ENCODE data around the gene DTX3. TPM values are rescaled to one million over a fixed set of nuclear protein-coding genes. Genes with fewer than 3 reads are reported as not detected.

Gene DTX3
- total RNA-seq, 2 experiments from 2014 or later, result 15.5 to 16.5 TPM

GRCh38 chr12:57603815-57604453, 690 bp upstream of the DTX3 start:
- Mint-ChIP-seq H3K9me3 (no peaks in the 10 kb centered on the region), H3K4me3 (peak overlapping the region; percentile 76), H3K4me1 (peaks cover 23% of the 10 kb centered on the region), H3K36me3 (ENCODE audit: low read depth) (peaks cover 39% of the 10 kb centered on the region), H3K27me3 (no peaks in the 10 kb centered on the region), H3K27ac (peak overlapping the region; percentile 90)
- CTCF ChIA-PET, result interaction anchor here (1.4 kb wide), 1 partner anchor 11 kb away, joined by 4 read pairs; no protein-coding TSS in a partner anchor
- POLR2A ChIA-PET, result no interaction called here
- no peak for DNase-seq

GRCh38 chr12:57604992-57605810, 577 bp downstream of the DTX3 start:
- Mint-ChIP-seq H3K4me3 (peak overlapping the region; percentile 76), H3K4me1 (peaks cover 23% of the 10 kb centered on the region), H3K27me3 (peaks cover under 1% of the 10 kb centered on the region), H3K36me3 (ENCODE audit: low read depth) (peaks cover 27% of the 10 kb centered on the region), H3K27ac (peak overlapping the region; percentile 86), H3K9me3 (no peaks in the 10 kb centered on the region)
- DNase-seq, result no peak
- CTCF ChIA-PET, result interaction anchor here (0.6 to 1.5 kb wide), 3 partner anchors 15 to 21 kb away, joined by 3 to 11 read pairs (median 3); no protein-coding TSS in a partner anchor
- POLR2A ChIA-PET, result no interaction called here

GRCh38 chr12:57605811-57606311, 1.2 kb downstream of the DTX3 start:
- CTCF ChIA-PET, result interaction anchor here (0.6 to 1.5 kb wide), 4 partner anchors 13 to 21 kb away, joined by 3 to 11 read pairs (median 3); no protein-coding TSS in a partner anchor
- Mint-ChIP-seq H3K9me3 (no peaks in the 10 kb centered on the region), H3K27me3 (peaks cover 5% of the 10 kb centered on the region), H3K27ac (peak overlapping the region; percentile 86), H3K4me1 (peaks cover 29% of the 10 kb centered on the region), H3K36me3 (ENCODE audit: low read depth) (peaks cover 22% of the 10 kb centered on the region), H3K4me3 (peak overlapping the region; percentile 76)
- DNase-seq, result no peak
- POLR2A ChIA-PET, result no interaction called here

GRCh38 chr12:57606399-57606798, 1.8 kb downstream of the DTX3 start:
- ChIA-PET CTCF (interaction anchor here (0.9 to 1.5 kb wide), 2 partner anchors 13 to 14 kb away, joined by 3 to 11 read pairs; no protein-coding TSS in a partner anchor), POLR2A (no interaction called here)
- H3K27me3 Mint-ChIP-seq, result peaks cover 5% of the 10 kb centered on the region
- H3K36me3 Mint-ChIP-seq (ENCODE audit: low read depth), result peaks cover 16% of the 10 kb centered on the region
- peak overlapping the region; percentile 15 for H3K27ac Mint-ChIP-seq
- DNase-seq, result no peak
- no peak overlapping the region for H3K4me3 Mint-ChIP-seq
- H3K4me1 Mint-ChIP-seq, result peaks cover 30% of the 10 kb centered on the region
- H3K9me3 Mint-ChIP-seq, result no peaks in the 10 kb centered on the region

GRCh38 chr12:57606821-57607220, 2.2 kb downstream of the DTX3 start:
- H3K36me3 Mint-ChIP-seq (ENCODE audit: low read depth), result peaks cover 12% of the 10 kb centered on the region
- no peak for DNase-seq
- peaks cover 6% of the 10 kb centered on the region for H3K27me3 Mint-ChIP-seq
- H3K4me1 Mint-ChIP-seq, result peaks cover 31% of the 10 kb centered on the region
- CTCF ChIA-PET, result interaction anchor here (0.9 to 1.5 kb wide), 3 partner anchors 13 to 14 kb away, joined by 3 to 11 read pairs (median 3); no protein-coding TSS in a partner anchor
- POLR2A ChIA-PET, result interaction anchor here (0.5 kb wide), 1 partner anchor 13 kb away, joined by 3 read pairs; no protein-coding TSS in a partner anchor
- peak overlapping the region; percentile 15 for H3K27ac Mint-ChIP-seq
- H3K9me3 Mint-ChIP-seq, result no peaks in the 10 kb centered on the region
- H3K4me3 Mint-ChIP-seq, result no peak overlapping the region

GRCh38 chr12:57607958-57608663, 3.5 kb downstream of the DTX3 start:
- Mint-ChIP-seq H3K9me3 (no peaks in the 10 kb centered on the region), H3K4me1 (peaks cover 32% of the 10 kb centered on the region), H3K36me3 (ENCODE audit: low read depth) (peaks cover 2% of the 10 kb centered on the region), H3K27ac (no peak overlapping the region), H3K27me3 (peaks cover 19% of the 10 kb centered on the region), H3K4me3 (no peak overlapping the region)
- DNase-seq, result no peak
- POLR2A ChIA-PET, result no interaction called here
- CTCF ChIA-PET, result interaction anchor here (1.3 to 1.4 kb wide), 2 partner anchors 12 to 25 kb away, joined by 3 to 8 read pairs; no protein-coding TSS in a partner anchor

- Mint-ChIP-seq H3K4me3 (no peak overlapping the region), H3K4me1 (peaks cover 22% of the 10 kb centered on the region), H3K27ac (peak overlapping the region; percentile 42), H3K36me3 (ENCODE audit: low read depth) (peaks cover 2% of the 10 kb centered on the region), H3K9me3 (no peaks in the 10 kb centered on the region), H3K27me3 (peaks cover 27% of the 10 kb centered on the region)
- POLR2A ChIA-PET, result no interaction called here
- DNase-seq, result no peak
- CTCF ChIA-PET, result no interaction called here
Measured at GRCh38 chr12:57609101-57609780, 4.6 kb downstream of the DTX3 start.

GRCh38 chr12:57609781-57610553, 5.3 kb downstream of the DTX3 start:
- H3K27ac Mint-ChIP-seq, result no peak overlapping the region
- no peak for DNase-seq
- H3K9me3 Mint-ChIP-seq, result no peaks in the 10 kb centered on the region
- peaks cover 18% of the 10 kb centered on the region for H3K4me1 Mint-ChIP-seq
- CTCF ChIA-PET, result interaction anchor here (1.3 to 1.4 kb wide), 2 partner anchors 11 to 26 kb away, joined by 3 to 6 read pairs; no protein-coding TSS in a partner anchor
- peaks cover 33% of the 10 kb centered on the region for H3K27me3 Mint-ChIP-seq
- H3K4me3 Mint-ChIP-seq, result peak overlapping the region; percentile 53
- H3K36me3 Mint-ChIP-seq (ENCODE audit: low read depth), result peaks cover 2% of the 10 kb centered on the region
- POLR2A ChIA-PET, result no interaction called here

- Mint-ChIP-seq H3K36me3 (ENCODE audit: low read depth) (peaks cover 2% of the 10 kb centered on the region), H3K9me3 (no peaks in the 10 kb centered on the region), H3K27me3 (peaks cover 37% of the 10 kb centered on the region), H3K27ac (peak overlapping the region; percentile 19), H3K4me1 (peaks cover 12% of the 10 kb centered on the region), H3K4me3 (peak overlapping the region; percentile 53)
- DNase-seq, result no peak
- ChIA-PET POLR2A (no interaction called here), CTCF (interaction anchor here (0.6 to 1.4 kb wide), 4 partner anchors 10 to 45 kb away, joined by 3 to 6 read pairs (median 3); no protein-coding TSS in a partner anchor)
Measured at GRCh38 chr12:57610554-57611107, 6.0 kb downstream of the DTX3 start.

GRCh38 chr12:57611108-57611826, 6.6 kb downstream of the DTX3 start, which contains the start of gene ARHGEF25:
Gene ARHGEF25 (plus strand): TSS chr12:57611435. CDS start chr12:57611895, 460 bp downstream.
- H3K27ac Mint-ChIP-seq, result peak within 1 kb of the TSS; percentile 19

More at GRCh38 chr12:57611108-57611826, 6.6 kb downstream of the DTX3 start, which contains the start of gene ARHGEF25:
- peaks cover 2% of the 10 kb centered on the region for H3K36me3 Mint-ChIP-seq (ENCODE audit: low read depth)
- no peaks in the 10 kb centered on the region for H3K9me3 Mint-ChIP-seq
- H3K27me3 Mint-ChIP-seq, result peaks cover 43% of the 10 kb centered on the region
- ChIA-PET POLR2A (no interaction called here), CTCF (interaction anchor here (0.6 to 1.4 kb wide), 4 partner anchors 10 to 44 kb away, joined by 3 to 6 read pairs (median 3); no protein-coding TSS in a partner anchor)
- H3K4me3 Mint-ChIP-seq, result peak within 1 kb of the TSS; percentile 53
- H3K4me1 Mint-ChIP-seq, result peaks cover 9% of the 10 kb centered on the region
- DNase-seq, result peak; percentile 32

Data from activated CD4-positive, alpha-beta T cell treated with anti-CD3 and anti-CD28 coated beads, Interleukin-2, amount 10 ng/mL, durations not matched to agents 7 days and 5 days (primary cell).